Keratinocyte (primary cell): ENCODE data around the gene GRIK4. TPM values are rescaled to one million over a fixed set of nuclear protein-coding genes. Genes with fewer than 3 reads are reported as not detected.

Experiments used
- DNase-seq: peaks from one replicate; pipeline ENCODE4 v3.0.0-alpha.2; 2011; ENCODE audit warnings: low read depth, missing footprints, low spot score
- FAIRE-seq: peaks from 2 replicates; lab custom pipeline; 2011; peaks lifted over from hg19 to GRCh38; lab: Jason Lieb, UNC
- H2AFZ ChIP-seq: 2 replicates; pipeline ENCODE4 v1.6.0; 2012; ENCODE audit warnings: low read length, control low read depth, inconsistent platforms; ENCODE audit not compliant: control insufficient read depth
- H3K27ac ChIP-seq: 2 replicates; pipeline ENCODE4 v1.5.1; 2011; ENCODE audit warnings: low read length; ENCODE audit not compliant: control insufficient read depth, insufficient read depth
- H3K27me3 ChIP-seq: 3 replicates; pipeline ENCODE4 v1.6.0; 2011; ENCODE audit warnings: low read length; ENCODE audit not compliant: control insufficient read depth, insufficient read depth; ENCODE audit errors: extremely low read depth
- H3K36me3 ChIP-seq, 2 experiments: 2 replicates in 1 of 2; 3 replicates in 1 of 2; pipeline ENCODE4 v1.5.1; 2011; ENCODE audit warnings: low read length in 2 of 2, mild to moderate bottlenecking in 1 of 2; ENCODE audit not compliant: control insufficient read depth in 2 of 2, insufficient read depth in 2 of 2; ENCODE audit errors: extremely low read depth in 1 of 2
- H3K4me1 ChIP-seq: 3 replicates; pipeline ENCODE4 v1.5.1; 2011; ENCODE audit warnings: low read length; ENCODE audit not compliant: control insufficient read depth, insufficient read depth; ENCODE audit errors: extremely low read depth
- H3K4me2 ChIP-seq: 3 replicates; pipeline ENCODE4 v1.6.0; 2011; ENCODE audit warnings: low read depth, low read length; ENCODE audit not compliant: control insufficient read depth, insufficient read depth; ENCODE audit errors: extremely low read depth
- H3K4me3 ChIP-seq, 3 experiments: fragments of 200-600 bp in 1 of 3; sonication (generic) in 1 of 3; 2 replicates in 2 of 3; 3 replicates in 1 of 3; pipeline ENCODE4 v1.5.1; 2011 to 2016; ENCODE audit warnings: low read length in 3 of 3, mild to moderate bottlenecking in 3 of 3, control low read depth in 2 of 3, inconsistent platforms in 1 of 3, low read depth in 1 of 3, mixed read lengths in 1 of 3, mixed run types in 1 of 3, moderate library complexity in 1 of 3; ENCODE audit not compliant: control insufficient read depth in 2 of 3, insufficient read depth in 2 of 3; ENCODE audit errors: extremely low read depth in 1 of 3
- H3K79me2 ChIP-seq: 2 replicates; pipeline ENCODE4 v1.6.0; 2012; ENCODE audit warnings: low read length; ENCODE audit not compliant: control insufficient read depth, insufficient read depth
- H3K9ac ChIP-seq: 3 replicates; pipeline ENCODE4 v1.6.0; 2011; ENCODE audit warnings: low read length; ENCODE audit not compliant: control insufficient read depth, insufficient read depth; ENCODE audit errors: extremely low read depth
- H3K9me1 ChIP-seq: 3 replicates; pipeline ENCODE4 v1.6.0; 2011; ENCODE audit warnings: low read length; ENCODE audit not compliant: control insufficient read depth, insufficient read depth; ENCODE audit errors: extremely low read depth
- H3K9me3 ChIP-seq: 2 replicates; pipeline ENCODE4 v1.5.1; 2012; ENCODE audit warnings: low read depth, low read length; ENCODE audit not compliant: control insufficient read depth
- H4K20me1 ChIP-seq: 3 replicates; pipeline ENCODE4 v1.6.0; 2011; ENCODE audit warnings: low read length; ENCODE audit not compliant: control insufficient read depth, insufficient read depth; ENCODE audit errors: extremely low read depth
- CTCF ChIP-seq, 3 experiments: IDR thresholded peaks in 1 of 3; conservative IDR thresholded peaks in 1 of 3; optimal IDR thresholded peaks in 1 of 3; 2 replicates in 2 of 3; 3 replicates in 1 of 3; pipeline versions ENCODE3 to v1.5.1; 2011; ENCODE audit warnings: low read length in 3 of 3, mild to moderate bottlenecking in 3 of 3, moderate library complexity in 2 of 3, control low read depth in 1 of 3, inconsistent platforms in 1 of 3; ENCODE audit not compliant: insufficient read depth in 2 of 3; ENCODE audit errors: extremely low read depth in 1 of 3
- EZH2 ChIP-seq: IDR thresholded peaks from one replicate; pipeline ENCODE4 v1.6.1; 2012; ENCODE audit warnings: inconsistent platforms, mild to moderate bottlenecking, low read length, moderate library complexity
- dilution Hi-C: fragments of 300-500 bp; cut with MboI; formaldehyde crosslinking; loops from one replicate; pipeline ENCODE4 v1.7.0; 2020; ENCODE audit warnings: low sequenced_read_pairs; ENCODE audit not compliant: extremely low pct_ligation_motif_present
- polyA plus RNA-seq, 5 experiments: library from polyadenylated mRNA; depleted of rRNA in 3 of 5; stranded (reverse) in 3 of 5; stranded (forward) in 1 of 5; unstranded in 1 of 5; fragments of >200 nt; gene quantifications; 1 replicate in 1 of 5; 2 replicates in 3 of 5; 3 replicates in 1 of 5; pipeline versions ENCODE4 v1.2.1 to v1.2.3, GENCODE V29; 2011 to 2012; ENCODE audit warnings: missing spikeins in 2 of 5, low read depth in 1 of 5, low replicate concordance in 1 of 5

GRIK4 gene
- polyA plus RNA-seq, 1 donor (not counting 4 experiments of a cell fraction or from before 2014, with no cell fraction given): not detected

DNA sequence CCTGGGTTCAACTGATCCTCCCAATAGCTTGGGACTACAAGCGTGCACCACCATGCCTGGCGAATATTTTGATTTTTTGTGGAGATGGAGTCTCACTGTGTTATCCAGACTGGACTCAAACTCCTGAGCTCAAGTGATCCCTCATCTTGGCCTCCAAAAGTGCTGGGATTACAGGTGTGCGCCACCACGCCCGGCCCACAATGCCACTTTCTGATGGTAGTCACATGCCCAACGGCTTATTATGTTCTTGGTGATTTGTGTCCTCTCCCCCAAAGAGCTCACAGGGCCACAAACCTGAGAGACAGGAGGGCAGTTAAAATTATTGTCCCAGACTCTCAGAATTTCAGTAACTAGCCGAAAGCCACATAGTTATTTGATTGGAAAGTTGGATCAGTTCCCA, 9.6 kb downstream of the GRIK4 start:
- FAIRE-seq (no peak), DNase-seq (no peak)
- no peak overlapping the region for H3K4me3 ChIP-seq
- no peak overlapping the region for H3K9ac ChIP-seq
- H3K9me1 ChIP-seq: no peaks in the 10 kb centered on the region
- no peaks in the 10 kb centered on the region for H3K9me3 ChIP-seq
- no peaks in the 10 kb centered on the region for H3K36me3 ChIP-seq
- H3K4me1 ChIP-seq: no peaks in the 10 kb centered on the region
- TF ChIP-seq EZH2 (no peak), CTCF (optimal IDR thresholded peaks at IDR 0.05 in 1 of 3, IDR thresholded peaks at IDR 0.05 in 1 of 3, conservative IDR thresholded peaks at IDR 0.05 in 1 of 3; ENCODE audit: extremely low read depth in 1 of 3, insufficient read depth in 2 of 3, low read length in 3 of 3) (no peak)
- H4K20me1 ChIP-seq: no peaks in the 10 kb centered on the region
- H3K4me2 ChIP-seq: no peak overlapping the region
- no peak overlapping the region for H3K27ac ChIP-seq
- H3K27me3 ChIP-seq: peaks cover 14% of the 10 kb centered on the region
- no peaks in the 10 kb centered on the region for H3K79me2 ChIP-seq
- dilution Hi-C loops: loop anchor here (25.0 kb wide), 1 partner anchor 416 kb away; no protein-coding TSS in a partner anchor
- H2AFZ ChIP-seq: no peak overlapping the region

DNA sequence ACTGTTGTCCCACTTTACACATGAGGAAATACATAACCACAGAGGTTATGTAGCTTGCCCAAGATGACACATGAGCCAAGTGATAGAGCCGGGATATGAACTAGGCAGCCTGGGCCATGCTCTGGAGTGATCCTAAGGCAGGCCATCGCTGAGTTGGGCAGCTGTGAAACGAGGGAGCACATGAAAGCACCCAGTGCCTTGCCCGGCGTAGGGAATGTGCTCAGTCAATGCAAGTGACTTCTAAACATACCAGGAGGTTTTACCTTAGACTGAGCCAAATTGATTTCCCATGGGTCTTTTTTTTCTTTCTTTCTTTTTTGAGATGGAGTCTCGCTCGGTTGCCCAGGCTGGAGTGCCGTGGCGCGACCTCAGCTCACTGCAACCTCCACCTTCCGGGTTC, 10.5 kb downstream of the GRIK4 start:
- no peak for DNase-seq
- dilution Hi-C loops: loop anchor here (25.0 kb wide), 1 partner anchor 415 kb away; no protein-coding TSS in a partner anchor
- Histone ChIP-seq H3K4me2 (no peak overlapping the region), H3K4me1 (no peaks in the 10 kb centered on the region), H3K27me3 (peaks cover 8% of the 10 kb centered on the region), H3K36me3 (no peaks in the 10 kb centered on the region), H4K20me1 (no peaks in the 10 kb centered on the region), H3K79me2 (no peaks in the 10 kb centered on the region), H3K27ac (no peak overlapping the region), H2AFZ (no peak overlapping the region), H3K9ac (no peak overlapping the region), H3K9me3 (no peaks in the 10 kb centered on the region), H3K9me1 (no peaks in the 10 kb centered on the region), H3K4me3 (no peak overlapping the region)
- TF ChIP-seq EZH2 (no peak), CTCF (optimal IDR thresholded peaks at IDR 0.05 in 1 of 3, IDR thresholded peaks at IDR 0.05 in 1 of 3, conservative IDR thresholded peaks at IDR 0.05 in 1 of 3; ENCODE audit: extremely low read depth in 1 of 3, insufficient read depth in 2 of 3, low read length in 3 of 3) (no peak)
- FAIRE-seq: no peak
